GM19240 (cell line): ENCODE data around the gene ATR.

Experiments
- DNase-seq: peaks from one replicate; pipeline ENCODE4 v3.0.0; 2011; ENCODE audit warnings: low spot score; ENCODE audit not compliant: insufficient read length

The ATR gene

DNA sequence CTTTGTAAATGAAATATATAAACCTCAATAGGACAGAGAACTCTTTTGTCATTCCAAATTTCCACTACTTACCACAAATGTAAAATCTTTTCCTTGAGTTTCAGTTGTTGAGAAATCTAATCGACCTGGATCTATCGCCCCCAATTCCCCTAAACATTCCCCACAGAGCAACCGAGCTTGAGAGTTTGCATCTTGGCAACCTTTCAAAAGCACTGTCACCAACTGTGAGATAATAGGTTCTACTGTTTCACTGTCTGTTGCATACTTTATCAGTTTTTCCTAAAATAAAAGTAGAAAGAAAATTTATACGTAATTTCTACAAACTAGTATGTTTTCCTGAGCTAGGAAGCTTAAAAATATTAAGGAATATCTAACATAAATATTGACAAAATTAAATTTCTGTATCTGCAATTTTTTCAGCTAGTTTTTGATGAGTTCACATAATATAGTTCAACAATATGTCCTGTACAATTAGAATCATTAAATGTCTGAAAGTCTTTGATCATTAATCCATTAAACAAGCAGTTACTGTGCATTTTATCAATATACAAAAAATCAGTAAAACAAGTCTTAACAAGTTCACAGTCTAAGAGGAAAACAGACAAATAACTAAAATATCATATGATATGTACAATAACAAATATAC, 54.5 kb downstream of the ATR start:
- DNase-seq: no peak

- no peak for DNase-seq
Observed at GRCh38 chr3:142509079-142509478, 69.5 kb downstream of the ATR start.

- no peak for DNase-seq
Observed at GRCh38 chr3:142507241-142507640, 71.3 kb downstream of the ATR start.

DNA sequence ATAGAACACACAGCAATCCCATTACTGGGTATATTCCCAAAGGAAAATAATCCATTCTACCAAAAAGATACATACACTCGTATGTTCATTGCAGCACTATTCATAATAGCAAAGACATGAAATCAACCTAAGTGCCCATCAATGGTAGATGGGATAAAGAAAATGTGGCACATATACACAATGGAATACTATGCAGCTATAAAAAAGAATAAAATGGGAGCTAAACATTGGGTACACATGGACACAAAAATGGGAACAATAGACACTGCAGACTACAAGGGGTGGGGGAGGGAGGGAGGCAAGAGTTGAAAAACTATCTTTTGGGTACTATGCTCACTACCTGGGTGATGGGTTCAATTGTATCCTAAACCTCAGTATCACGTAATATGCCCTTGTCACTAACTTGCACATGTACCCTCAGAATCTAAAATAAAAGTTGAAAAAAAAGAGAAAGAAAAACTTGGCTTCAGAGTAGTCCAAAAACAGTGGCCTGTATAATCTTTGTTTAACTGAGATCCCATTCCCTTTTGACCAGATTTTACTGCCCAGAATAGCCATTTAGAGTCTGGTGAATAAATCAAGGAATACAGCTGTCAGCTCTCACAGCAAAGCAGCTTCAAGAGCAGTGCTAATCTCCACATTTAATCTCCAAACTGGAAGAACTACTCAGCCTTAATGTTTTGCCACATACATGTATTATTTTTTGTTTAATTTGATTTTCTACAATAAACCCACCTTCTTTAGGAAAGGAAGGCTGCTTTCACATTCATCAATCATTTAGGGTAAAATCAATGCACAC, 76.1 kb downstream of the ATR start:
- DNase-seq: no peak

DNA sequence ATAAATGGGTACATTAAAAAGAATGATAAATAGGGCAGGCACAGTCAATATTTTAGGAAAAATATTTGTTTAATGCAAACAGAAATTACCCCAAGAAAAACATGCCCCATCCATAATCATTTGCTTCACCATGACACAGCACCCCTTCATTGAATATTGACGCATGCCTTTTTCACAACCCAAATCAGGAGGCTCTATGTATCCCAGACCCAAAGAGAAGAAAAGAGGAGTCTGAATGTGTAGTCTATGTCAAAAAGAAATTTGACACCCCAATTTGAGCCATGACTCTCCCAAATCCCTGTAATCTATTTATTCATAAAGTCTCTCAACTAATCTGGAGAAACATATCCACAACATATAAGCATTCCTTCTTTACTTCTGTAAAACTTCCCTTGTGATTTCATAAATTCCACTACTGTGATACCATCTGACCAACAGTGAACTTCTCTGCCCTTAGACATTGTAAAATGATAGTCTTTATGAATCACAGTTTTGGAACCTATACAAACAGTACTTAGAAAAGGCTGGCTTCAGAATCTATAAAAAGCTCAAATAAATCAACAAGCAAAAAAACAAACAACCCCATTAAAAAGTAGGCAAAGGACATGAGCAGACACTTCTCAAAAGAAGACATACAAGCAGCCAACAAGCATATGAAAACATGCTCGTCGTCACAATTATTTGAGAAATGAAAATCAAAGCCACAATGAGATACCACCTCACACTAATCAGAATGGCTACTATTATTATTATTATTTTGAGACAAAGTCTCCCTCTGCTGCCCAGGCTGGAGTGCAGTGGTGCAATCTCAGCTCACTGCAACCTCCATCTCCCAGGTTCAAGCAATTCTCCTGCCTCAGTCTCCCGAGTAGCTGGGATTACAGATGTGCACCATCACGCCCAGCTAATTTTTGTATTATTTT, 77.3 kb downstream of the ATR start:
- DNase-seq: no peak

DNA sequence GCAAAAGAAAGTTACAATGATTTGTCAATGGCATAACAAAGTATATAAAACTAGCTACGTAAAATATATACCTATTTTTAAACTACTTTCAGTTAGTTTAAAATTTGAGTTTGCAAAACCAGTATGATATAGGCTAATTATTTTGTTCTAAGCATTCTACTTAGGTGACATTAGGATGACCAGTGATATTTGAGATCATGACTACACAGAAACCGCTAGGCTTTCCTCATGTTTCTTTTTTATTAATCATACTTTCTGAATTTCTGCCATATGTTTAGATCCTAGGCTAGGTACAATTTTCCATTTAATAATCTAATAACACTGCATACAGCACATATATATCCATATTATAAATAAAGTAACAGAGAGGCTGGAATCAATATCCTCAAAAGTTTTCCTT, 78.3 kb downstream of the ATR start:
- no peak for DNase-seq

DNA sequence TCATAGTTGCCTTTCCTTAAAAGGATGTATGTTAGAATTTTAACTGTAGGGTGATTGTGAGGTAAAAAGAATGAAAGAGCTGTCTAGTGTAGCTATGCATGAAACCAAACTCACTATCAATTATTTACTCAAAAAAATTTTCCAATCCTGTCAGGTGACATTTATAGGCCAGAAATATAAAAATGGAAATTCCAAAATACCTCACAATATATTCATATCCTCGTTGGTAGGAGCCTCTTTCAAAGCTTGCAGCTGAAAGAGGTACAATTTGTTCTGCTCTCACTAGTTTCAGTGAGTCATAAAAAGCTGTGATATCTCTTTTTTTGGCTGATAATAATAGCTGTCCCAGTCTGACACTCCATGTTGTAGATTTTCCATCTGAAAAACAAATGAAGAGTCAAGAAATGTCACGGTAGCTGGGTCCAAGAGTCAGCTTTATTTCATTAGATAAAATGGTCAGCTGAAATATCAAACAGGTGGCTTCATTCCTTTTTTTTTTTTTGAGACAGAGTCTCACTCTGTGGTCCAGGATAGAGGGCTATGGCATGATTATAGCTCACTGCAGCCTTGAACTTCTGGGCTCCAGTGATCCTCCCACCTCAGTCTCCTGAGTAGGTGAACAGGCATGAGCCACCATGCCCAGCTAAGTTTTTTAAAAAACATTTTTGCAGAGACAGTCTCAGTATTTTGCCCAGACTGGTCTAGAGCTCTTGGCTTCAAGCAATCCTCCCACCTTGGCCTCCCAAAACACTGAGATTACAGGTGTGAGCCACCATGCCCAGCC, 79.9 kb downstream of the ATR start:
- no peak for DNase-seq

DNA sequence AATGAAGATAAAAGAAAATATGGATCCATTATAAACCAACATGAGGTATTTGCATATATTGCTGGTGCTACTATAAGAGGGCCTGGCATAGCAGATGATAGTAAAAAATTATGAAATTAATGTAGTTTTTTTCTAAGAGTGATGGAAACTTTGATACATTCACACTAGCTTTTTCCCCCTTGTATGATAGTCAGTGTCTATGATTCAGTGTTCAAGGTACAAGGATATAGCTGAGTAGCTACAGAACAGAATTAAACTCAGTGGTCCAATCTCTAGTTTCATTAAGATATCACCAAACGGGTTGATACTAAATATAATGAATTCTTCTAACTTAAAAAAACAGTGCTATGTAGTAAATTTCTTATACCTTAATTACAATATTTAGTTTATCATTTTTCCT, 80.8 kb downstream of the ATR start:
- DNase-seq: no peak

DNA sequence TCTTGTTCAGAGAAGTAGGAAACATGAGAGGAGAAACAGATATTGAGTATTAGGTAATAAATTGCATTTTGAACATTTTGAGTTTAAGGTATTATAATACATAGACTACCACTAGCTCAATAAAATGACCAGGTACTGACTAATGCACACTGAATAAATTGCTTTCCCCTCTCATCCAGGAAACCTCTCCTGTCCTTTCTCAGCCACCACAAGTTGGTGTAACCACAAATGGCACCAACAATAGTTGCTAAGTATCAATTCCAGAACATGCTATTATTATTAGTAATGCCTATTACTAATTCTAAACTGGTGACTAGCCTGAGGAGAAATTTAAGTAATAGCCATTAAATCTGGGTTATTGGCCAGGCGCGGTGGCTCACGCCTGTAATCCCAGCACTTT, 83.4 kb downstream of the ATR start:
- DNase-seq: no peak

GRCh38 chr3:142492184-142492583, 86.3 kb downstream of the ATR start:
- DNase-seq: no peak

DNA sequence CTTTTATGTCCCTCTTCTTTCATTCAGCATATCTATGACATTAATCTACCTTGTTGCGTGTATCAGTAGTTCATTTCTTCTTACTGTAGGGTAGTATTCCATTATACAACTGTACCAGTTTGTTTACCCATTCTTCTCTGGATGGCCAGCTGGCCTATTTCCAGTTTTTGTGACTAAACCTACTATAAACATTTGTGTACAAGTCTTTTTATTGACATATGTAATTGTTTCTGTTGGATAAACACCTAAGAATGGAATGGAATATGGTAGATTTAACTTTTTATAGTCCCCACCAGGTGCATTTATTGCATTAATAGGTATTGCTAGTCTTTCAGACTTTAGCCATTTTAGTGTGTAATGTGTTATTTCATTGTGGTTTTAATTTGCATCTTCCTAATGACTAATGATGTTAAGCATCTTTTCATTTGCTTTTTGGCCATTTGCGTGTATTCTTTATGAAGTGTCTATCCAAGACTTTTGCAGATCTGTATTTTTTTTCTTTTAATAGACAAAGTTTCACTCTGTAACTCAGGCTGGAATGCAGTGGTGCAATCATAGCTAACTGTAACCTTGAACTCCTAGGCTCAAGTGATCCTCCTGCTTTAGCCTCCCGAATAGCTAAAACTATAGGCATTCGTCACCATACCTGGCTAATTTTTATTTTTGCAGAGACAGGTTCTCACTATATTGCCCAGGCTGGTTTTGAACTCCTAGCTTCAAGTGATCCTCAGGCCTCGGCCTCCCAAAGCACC, 88.8 kb downstream of the ATR start:
- DNase-seq: no peak

DNA sequence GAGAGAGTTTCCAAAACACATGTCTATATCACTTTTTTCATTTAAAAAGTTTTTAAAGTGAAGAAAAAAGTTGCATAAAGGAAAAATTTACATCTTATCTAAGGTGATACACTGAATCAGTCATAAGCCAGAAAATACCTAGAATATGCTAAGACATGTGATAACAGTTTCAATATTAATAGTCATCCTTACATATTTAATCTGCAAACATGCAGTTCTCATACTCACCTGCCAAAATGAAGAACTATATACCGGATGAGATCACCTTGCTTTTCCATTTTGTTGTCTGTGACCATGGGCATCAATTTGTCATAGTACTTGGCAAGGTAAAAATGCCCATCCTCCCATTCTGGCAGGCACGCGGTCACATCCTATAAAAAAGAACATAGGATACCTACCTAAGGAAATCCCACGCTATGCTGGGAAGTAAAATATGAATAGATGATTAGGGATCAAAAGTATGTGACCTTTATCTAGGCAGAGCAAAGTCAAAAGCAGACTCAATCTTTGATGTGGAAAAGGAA, 93.6 kb downstream of the ATR start:
- no peak for DNase-seq

DNA sequence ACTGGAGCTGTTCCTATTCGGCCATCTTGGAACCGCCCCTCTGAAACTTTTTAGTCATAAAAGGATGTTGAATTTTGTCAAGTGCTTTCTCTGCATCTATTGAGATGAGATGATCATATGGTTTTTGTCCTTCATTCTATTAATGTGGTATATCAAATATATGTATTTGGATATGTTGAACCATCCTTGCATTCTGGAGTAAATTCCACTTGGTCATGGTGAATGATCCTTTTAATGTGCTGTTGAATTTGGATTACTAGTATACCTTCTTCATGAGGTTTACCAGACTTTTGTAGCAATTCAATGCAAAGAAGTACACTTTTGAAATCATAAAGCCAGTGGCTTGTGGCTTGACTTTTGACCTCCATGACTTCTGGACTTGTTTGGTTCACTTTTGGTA, 97.3 kb downstream of the ATR start:
- DNase-seq: no peak

DNA sequence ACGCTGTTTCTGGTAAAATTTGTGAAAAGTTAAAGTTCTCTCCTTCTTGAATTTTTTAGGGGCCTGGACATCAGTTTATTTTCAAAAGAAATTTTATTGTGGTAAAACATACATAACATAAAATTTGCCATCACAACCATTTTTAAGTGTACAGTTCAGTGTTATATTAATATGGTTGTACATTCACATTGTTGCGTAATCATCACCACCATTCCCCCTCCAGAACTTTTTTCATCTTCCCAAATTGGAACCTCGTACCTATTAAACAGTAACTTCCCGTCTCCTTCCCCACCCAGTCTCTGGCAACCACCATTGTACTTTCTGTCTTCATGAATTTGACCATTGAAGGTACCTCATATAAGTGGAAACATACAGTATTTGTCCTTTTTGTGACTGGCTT, 107.7 kb downstream of the ATR start:
- no peak for DNase-seq

- no peak for DNase-seq
Observed at GRCh38 chr3:142468456-142468855, 110.1 kb downstream of the ATR start.

GRCh38 chr3:142467768-142468167, 110.8 kb downstream of the ATR start:
- no peak for DNase-seq

- no peak for DNase-seq
Observed at GRCh38 chr3:142460689-142461088, 117.8 kb downstream of the ATR start.

DNA sequence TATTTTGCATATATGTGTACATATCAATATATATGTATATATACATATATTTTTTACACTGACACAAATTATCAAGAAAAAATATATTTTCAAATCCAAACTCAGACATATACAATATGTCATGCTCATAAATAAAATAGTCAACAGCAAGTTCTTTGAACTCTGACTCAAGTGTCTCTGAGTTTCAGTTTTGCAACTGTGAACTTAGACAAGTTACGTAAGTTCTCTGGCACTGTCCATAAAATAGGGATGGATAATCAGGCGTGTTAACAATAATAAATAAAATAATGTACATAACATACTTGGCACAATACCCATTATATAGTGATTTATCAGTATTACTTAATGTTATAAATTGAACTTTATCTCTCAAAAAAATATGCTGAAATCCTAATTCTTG, 118.6 kb downstream of the ATR start:
- no peak for DNase-seq

- DNase-seq: no peak
Observed at GRCh38 chr3:142459096-142459495, 119.4 kb downstream of the ATR start.

DNA sequence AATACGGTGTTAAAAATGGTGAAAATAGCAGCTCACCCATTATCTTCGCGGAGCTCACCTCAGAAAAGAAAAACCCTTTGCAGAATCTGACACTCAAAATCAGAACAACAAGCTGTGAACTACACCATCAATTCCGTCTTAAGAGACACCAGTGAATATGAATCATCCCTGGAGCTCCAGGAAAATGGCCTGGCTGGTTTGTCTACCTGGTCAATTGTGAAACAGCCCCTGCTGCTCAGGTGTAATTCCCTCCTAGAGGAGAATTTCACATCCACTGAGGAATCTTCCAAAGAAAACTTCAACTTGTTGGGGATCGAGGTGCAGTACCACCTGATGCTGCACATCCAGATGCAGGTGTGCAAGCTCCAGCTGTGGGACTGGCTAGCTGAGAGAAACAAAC, 127.7 kb downstream of the ATR start:
- DNase-seq: no peak
